HG02852 (cell line): ENCODE data around the gene TMEM127.

Source experiments
- ATAC-seq: cut with Tn5 transposase; IDR thresholded peaks from one replicate; pipeline ENCODE4 v1.9.1; 2021; ENCODE audit warnings: mild to moderate bottlenecking, moderate library complexity; ENCODE audit not compliant: unreplicated experiment

Gene TMEM127

DNA sequence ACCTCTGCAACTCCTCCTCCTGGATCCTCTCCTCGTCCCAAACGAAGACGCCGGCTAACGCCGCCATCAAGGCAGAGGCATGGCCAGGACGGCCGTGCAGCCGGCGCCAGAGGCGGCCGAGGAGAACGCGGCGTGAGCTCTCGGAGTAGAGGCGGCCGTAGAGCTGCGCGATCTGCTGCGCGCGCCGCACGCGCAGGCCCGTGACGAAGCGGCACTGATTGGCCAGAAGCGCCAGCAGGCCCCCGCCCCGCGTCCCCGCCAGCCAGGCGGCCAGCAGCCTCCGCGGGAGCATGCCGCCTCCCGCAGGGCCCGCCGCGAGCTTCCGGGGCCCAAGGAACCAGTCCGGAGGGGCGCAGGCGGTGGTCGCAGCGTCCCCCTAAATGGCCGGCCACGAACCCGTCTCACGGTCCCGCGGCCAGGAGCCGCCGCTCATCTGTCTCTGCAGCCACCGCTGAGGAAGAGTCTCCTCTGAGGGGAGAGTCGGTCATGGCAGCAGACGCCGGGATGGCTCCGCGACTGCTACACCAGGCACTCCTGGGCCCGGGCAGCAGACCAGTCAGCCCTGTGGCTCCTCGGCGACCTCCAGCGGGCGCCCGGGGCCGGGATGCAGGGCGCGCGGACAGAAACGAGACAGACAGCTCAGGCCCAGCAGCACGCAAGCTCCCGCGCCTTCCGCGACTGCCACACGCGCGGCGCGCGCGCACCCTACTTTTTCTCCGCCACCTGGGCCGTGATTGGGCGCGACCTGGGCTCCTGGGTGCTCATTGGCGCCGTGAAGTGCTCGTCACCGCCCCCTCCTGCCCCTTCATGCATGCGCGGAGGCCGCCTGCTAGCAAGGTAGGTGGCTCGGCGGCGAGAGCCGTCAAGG is 57.4 kb downstream of the TMEM127 start, which contains the start of gene STARD7:
Gene STARD7 (minus strand): TSS at position 685 of the 868 bp plus-strand sequence. CDS start 393 bp downstream, at position 292.
- ATAC-seq = peak; percentile 84

DNA sequence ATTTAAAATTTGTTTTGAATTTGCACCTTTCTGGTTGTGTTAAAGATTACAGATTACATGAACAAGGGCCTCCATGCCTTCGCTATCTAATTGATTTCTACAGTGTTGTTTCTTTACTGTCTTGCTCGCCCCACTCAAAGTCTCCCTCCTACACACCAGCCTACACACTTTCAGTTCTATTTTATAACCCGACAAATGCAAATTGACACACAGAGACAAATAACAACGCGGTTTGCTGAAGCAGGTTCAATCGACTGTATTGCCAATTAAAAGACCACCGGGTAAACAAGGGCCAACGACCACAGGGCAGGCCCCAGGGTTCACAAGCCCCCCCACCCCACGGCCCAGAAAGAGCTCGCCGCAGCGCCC is 58.0 kb downstream of the TMEM127 start:
- ATAC-seq = peak; percentile 0

DNA sequence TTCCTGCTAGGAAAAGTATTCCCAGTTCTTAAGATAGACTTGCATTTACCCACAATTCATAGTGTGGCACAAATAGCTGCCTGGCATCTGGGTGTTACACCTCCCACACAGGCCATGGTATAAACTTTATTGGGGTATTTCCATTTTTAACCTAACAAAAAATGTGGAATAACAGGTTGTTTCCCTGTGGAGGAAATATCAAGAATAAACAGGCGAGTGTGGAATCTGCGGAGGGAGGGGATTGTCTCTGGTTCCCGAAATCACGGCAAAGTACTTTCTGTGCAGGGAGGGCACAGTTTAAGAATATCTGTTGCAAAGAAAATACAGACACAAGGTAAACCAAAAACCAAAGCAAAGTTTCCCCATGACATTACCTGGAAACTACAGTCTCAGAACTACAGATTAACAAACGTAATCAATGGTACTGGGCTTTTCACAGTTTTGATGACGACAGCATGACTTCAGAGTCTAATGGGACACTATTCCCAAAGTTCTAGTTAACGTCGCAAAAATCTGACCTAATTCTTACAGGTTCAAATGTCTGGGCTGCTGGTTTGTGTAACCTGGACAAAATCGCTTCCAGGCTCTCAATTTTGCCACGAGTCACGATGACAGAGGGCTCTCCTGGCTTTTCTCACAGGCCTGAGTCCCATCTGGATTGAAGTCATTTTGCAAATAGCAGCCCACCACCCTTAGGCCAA is 58.6 kb downstream of the TMEM127 start:
- no peak for ATAC-seq

DNA sequence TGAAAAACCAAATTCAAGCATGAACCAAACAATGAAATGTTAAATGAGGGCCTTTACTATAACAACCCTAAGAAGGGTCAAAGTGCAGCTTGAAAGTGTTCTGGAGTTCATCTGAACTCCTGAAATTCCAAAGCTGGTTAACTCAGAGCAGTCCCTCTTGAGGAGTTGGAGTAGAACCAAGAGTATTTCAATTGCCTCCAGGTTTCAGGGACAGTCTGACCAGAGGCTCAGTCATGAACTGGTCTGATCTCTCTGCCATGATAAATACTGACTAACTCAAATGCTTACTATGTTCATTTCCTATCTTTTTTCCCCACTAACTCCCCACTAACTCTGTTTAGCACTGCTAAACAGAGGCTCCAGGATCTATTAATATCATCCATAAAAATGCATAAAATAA is 59.9 kb downstream of the TMEM127 start:
- ATAC-seq = no peak

DNA sequence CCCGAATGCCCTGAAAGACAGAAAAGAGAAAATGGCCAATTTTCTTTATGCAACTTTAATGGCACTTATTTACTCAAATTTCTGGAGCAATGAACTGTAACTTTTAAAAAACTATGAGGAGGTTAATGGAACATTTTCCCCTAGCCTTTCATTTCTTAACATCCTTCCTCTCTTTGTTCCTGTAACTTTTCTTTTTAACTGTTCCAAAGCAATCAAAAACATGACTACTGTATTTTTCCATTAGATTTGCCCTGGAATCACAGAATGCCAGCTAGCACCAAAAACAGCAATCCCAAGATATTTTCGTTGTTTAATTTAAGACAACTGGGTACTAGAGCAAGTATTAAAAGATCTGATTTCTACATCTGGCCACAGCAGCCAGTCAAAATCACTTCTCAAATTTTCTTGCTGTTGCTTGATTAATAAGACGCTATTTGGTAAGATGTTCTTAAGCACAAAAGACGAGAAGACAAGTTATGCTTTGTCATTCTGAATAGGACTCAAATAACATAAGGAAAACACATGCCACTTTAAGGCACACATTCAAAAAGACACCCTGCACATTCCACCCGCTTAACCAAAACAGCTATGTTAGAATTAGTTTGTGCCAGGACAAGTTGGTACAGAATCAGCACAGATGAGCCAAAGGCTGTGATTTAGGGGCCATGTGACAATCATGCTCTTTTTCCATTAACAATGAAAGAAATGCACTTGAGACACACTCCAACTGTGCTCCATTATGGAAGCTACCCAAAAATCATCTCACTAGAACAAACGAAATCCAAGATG is 60.8 kb downstream of the TMEM127 start:
- no peak for ATAC-seq

DNA sequence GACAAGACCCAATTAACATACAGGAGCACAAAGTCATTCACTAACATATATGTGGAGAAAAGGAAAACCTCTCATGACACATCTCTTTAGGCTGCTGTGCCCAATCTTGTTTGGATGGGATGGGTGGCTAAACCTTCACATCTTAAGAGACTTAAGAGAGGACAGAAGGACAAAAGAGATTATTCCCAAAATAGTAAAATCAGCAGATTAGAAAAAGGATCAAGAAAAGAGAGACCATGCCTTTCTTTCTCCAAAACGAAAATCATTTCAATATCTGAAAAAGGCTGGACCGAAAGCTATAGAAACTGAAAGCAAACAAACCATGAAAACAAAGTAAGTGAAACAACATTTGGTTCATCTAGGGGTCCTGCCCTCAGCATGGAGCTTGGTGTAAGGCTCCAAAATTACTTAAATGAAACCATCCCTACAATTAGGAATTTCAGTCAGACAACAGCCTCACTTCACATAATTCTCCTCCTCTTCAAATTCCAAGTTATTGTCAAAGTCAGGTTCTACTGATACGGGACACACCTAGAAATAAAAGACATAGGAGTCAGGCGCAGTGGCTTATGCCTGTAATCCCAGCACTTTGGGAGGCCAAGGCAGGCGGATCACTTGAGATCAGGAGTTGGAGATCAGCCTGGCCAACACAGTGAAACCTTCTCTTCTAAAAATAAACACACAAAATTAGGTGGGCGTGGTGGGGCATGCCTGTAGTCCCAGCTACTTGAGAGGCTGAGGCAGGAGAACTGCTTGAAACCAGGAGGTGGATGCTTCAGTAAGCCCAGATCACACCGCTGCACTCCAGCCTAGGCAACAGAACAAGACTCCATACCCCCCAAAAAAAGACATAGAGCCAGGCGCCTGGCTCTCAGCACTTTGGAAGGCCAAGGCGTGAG is 62.4 kb downstream of the TMEM127 start:
- no peak for ATAC-seq

DNA sequence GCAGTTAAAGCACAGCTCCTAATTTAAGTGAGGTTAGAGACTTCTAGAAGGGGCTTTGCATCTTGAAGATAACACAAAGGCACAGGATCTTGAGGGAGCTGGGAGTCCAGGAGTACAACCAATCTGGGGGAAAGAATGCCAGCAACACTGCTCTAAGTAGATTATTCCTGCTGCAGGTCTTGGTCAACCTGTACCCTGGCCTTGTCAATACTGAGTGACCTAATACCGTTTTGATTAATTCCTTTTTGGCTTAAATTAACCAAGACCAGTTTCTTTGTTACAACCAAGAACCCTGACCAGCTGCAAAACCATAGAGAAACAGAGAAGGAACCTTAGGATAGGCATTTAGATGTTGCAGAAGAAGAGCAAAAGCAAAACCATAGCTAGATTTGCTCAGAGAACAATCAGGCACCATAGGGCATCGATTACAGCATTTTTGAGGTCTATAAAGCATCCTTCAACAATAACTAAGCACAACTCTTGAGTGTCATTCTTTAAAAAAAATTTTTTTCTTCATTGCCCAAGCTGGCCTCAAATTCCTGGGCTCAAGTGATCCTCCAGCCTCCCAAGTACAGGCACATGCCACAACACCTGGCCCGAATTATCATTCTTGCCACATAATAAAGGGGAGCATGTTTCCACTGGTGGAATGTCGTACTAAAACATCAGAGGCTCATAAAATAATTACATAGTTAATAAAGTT is 63.5 kb downstream of the TMEM127 start:
- ATAC-seq = no peak

DNA sequence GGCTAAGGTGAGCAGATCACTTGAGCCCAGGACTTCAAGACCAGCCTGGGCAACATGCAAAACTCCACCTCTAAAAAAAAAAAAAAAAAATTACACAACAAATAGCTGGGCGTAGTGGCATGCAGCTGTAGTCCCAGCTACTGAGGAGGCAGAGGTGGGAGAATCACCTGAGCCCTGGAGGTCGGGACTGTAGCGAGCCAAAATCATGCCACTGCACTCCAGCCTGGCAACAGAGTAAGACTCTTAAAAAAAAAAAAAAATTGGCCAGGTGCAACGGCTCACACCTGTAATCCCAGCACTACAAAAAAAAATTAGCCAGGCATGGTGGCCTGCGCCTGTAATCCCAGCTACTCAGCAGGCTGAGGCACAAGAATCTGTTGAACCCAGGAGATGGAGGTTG is 64.5 kb downstream of the TMEM127 start:
- no peak for ATAC-seq

DNA sequence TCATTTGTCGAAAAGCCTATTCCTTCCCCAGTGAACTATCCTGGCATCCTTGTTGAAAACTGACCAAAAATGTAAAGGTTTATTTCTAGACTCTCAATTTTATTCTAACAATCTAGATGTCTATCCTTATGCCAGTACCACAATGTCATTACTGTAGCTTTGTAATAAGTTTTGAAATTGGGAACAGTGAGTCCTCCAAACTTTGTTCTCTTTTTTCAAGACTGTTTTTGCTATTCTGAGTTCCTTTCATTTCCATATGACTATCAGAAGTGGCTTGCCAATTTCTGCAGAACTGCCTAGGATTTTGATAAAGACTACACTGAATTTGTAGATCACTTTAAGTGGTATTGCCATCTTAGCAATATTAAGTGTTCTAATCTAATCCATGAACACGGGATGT is 66.9 kb downstream of the TMEM127 start:
- no peak for ATAC-seq
